CD4-positive, alpha-beta T cell treated with Interferon alpha-2 for 1 hour (primary cell): ENCODE measurements around the gene PSENEN.
"Not testable (repeated sequence)": the region's sequence is repeated elsewhere in the genome, so short reads cannot be mapped to it uniquely, and the experiment has no call there.

ENCODE experiments used
- DNase-seq, 2 donors: peaks; one replicate each; pipeline ENCODE4 v3.0.0-alpha.2; 2020 to 2022

The PSENEN gene

GRCh38 chr19:35718345-35719041 lies 27.0 kb upstream of the PSENEN start:
- peak in 1 of 2 donors; percentile 42 for DNase-seq

- DNase-seq: no peak
Observed at GRCh38 chr19:35719402-35720162, 25.9 kb upstream of the PSENEN start.

DNA sequence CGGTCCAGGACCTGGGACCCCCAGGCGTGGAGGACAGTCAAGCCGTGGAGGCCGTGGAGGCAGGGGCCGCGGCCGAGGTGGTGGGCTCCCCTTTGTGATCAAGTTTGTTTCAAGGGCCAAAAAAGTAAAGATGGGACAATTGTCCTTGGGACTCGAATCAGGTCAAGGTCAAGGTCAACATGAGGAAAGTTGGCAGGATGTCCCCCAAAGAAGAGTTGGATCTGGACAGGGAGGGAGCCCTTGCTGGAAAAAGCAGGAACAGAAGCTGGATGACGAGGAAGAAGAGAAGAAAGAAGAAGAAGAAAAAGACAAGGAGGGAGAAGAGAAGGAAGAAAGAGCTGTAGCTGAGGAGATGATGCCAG lies 25.3 kb upstream of the PSENEN start:
- no peak for DNase-seq

GRCh38 chr19:35720648-35721047 lies 24.8 kb upstream of the PSENEN start:
- no peak for DNase-seq

DNA sequence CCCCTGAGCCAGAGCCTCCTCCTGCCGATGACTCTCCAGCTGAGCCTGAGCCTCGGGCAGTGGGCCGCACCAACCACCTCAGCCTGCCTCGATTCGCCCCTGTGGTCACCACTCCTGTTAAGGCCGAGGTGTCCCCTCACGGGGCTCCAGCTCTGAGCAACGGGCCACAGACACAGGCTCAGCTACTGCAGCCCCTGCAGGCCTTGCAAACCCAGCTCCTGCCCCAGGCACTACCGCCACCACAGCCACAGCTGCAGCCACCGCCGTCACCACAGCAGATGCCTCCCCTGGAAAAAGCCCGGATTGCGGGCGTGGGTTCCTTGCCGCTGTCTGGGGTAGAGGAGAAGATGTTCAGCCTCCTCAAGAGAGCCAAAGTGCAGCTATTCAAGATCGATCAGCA lies 24.1 kb upstream of the PSENEN start:
- no peak for DNase-seq

- DNase-seq: no peak
Observed at GRCh38 chr19:35722461-35722860, 23.0 kb upstream of the PSENEN start.

GRCh38 chr19:35722897-35723296 lies 22.6 kb upstream of the PSENEN start:
- DNase-seq: no peak

DNA sequence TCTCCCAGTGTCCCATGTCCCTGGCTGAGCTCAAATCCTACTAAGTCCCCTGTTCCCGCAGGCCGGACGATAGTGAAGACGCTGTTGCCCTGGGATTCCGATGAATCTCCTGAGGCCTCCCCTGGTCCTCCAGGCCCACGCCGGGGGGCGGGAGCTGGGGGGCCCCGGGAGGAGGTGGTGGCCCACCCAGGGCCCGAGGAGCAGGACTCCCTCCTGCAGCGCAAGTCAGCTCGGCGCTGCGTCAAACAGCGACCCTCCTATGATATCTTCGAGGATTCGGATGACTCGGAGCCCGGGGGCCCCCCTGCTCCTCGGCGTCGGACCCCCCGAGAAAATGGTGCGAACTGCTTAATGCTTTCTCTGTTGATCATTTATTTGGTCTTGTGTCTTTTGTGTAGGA lies 21.8 kb upstream of the PSENEN start:
- DNase-seq: no peak

DNA sequence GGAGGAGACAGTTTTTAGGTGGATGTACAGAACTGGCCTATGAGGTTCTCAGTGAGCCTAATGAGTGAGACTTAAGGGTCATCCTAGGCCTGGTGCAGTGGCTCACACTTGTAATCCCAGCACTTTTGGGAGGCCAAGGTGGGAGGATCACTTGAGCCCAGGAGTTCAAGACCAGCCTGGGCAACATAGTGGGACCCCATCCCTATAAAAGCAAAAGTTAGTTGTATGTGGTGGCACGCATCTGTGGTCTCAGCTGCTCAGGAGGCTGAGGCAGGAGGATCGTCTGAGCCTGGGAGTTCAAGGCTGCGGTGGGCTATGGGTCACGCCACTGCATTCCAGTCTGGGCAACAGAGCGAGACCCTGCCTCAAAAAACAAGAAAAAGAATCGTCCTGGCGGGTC lies 21.3 kb upstream of the PSENEN start:
- not testable (repeated sequence) for DNase-seq

GRCh38 chr19:35724560-35724959 lies 20.9 kb upstream of the PSENEN start:
- DNase-seq: no peak

- DNase-seq: no peak
Observed at GRCh38 chr19:35725216-35725861, 20.1 kb upstream of the PSENEN start.

GRCh38 chr19:35727053-35727955 lies 18.1 kb upstream of the PSENEN start:
- DNase-seq: no peak

- DNase-seq: no peak
Observed at GRCh38 chr19:35727956-35728706, 17.3 kb upstream of the PSENEN start.

DNA sequence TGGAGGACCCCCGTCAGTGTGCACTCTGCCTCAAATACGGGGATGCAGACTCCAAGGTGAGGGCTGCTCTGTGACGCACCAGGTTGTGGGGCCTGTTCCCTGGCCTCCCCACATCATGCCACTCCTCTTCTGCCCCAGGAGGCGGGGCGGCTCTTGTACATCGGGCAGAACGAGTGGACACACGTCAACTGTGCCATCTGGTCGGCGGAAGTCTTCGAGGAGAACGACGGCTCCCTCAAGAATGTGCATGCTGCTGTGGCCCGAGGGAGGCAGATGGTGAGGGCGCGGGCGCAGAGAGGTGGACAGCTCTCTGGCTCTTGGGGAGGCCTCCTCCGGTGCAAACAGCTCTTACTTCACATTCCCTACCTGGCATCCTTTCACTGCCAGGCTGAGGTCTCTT lies 16.4 kb upstream of the PSENEN start:
- DNase-seq: no peak

DNA sequence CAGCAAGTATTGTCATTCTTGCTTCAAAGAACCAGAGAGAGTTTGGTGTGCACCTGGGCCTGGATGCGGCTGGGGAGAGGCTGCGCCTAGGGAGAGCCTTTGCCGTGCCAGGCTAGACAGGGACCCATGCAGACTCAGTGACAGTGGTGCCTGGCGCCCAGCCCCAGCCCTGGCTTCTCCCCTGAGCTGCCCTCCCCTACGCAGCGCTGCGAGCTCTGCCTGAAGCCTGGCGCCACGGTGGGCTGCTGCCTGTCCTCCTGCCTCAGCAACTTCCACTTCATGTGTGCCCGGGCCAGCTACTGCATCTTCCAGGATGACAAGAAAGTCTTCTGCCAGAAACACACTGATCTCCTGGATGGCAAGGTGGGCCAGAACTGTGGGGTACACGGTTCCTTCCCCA lies 15.7 kb upstream of the PSENEN start:
- no peak for DNase-seq

DNA sequence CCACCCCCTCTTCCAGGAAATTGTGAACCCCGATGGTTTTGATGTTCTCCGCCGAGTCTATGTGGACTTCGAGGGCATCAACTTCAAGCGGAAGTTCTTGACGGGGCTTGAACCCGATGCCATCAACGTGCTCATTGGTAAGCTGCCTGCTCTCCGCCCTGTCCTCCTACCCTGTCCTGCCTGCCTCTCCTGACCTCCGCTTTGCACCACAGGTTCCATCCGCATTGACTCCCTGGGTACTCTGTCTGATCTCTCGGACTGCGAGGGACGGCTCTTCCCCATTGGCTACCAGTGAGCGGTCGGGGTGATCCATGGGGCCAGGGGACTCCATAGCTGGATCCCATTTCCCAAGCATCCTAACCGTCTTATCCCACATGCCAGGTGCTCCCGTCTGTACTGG lies 15.1 kb upstream of the PSENEN start:
- DNase-seq: no peak

DNA sequence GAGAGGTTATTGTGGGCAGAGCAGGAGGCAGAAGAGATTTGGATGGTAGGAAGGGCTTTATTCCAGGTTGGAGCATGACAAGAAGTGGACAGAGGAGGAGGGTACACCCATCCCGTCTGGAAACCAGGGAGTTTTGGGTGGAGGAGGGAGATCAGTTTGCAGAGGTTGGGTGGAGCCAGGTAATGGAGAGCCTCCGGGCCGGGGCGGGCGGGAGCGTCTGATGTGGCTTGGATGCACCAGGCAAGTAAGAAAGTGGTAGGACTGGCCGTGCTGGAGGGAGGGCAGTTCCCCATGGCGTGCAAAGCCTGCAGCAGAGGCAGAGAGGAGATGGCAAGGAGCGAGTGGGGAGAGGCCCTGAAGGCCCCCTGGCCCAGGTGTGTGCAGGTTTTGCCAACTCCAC lies 14.1 kb upstream of the PSENEN start:
- DNase-seq: no peak

- DNase-seq: no peak
Observed at GRCh38 chr19:35731779-35732405, 13.6 kb upstream of the PSENEN start.

DNA sequence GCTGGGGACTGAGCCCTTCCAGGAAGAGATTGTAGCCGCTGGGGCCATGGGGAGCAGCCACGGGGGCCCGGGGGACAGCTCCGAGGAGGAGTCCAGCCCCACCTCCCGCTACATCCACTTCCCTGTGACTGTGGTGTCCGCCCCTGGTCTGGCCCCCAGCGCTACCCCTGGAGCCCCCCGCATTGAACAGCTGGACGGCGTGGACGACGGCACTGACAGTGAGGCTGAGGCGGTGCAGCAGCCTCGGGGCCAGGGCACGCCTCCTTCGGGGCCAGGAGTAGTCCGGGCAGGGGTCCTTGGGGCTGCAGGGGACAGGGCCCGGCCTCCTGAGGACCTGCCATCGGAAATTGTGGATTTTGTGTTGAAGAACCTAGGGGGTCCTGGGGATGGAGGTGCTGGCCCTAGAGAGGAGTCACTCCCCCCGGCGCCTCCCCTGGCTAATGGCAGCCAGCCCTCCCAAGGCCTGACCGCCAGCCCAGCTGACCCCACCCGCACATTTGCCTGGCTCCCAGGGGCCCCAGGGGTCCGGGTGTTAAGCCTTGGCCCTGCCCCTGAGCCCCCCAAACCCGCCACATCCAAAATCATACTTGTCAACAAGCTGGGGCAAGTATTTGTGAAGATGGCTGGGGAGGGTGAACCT lies 12.8 kb upstream of the PSENEN start:
- no peak for DNase-seq

DNA sequence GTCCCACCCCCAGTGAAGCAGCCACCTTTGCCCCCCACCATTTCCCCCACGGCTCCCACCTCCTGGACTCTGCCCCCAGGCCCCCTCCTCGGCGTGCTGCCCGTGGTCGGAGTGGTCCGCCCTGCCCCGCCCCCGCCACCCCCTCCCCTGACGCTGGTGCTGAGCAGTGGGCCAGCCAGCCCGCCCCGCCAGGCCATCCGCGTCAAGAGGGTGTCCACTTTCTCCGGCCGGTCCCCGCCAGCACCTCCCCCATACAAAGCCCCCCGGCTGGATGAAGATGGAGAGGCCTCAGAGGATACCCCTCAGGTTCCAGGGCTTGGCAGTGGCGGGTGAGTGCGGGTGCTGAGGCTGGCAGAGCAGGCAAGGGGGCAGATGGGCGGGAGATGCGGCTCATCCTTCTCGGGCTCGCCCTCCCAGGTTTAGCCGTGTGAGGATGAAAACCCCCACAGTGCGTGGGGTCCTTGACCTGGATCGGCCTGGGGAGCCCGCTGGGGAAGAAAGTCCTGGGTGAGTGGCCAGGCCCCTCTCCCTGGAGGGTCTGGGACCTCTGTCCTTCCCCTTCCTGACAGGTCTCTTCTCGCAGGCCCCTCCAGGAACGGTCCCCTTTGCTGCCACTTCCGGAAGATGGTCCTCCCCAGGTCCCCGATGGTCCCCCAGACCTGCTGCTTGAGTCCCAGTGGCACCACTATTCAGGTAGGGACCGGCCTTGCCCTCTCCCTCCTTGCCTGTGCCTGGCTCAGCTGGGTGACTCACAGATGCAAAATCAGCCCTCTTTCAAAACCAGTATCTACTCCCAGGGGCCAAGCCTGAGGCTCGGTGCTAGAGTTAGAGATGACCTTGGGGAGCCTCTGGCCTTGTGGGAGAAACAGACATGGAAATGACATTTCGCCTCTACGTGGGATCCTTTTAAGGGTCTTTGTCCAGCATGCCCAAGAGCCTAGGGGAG lies 12.0 kb upstream of the PSENEN start:
- DNase-seq: no peak
